Muscle of arm (tissue), 12 donors: ENCODE results near the gene ZNF618. TPM values are rescaled to one million over a fixed set of nuclear protein-coding genes. Genes with fewer than 3 reads are reported as not detected.
"Not testable (repeated sequence)": the region's sequence is repeated elsewhere in the genome, so short reads cannot be mapped to it uniquely, and the experiment has no call there.

Experiments
- DNase-seq: peaks from one replicate; pipeline ENCODE4 v3.0.0-alpha.2; 2013
- polyA plus RNA-seq, 12 donors: library from polyadenylated mRNA; unstranded; fragments of 120-200 nt; gene quantifications; one replicate each; pipeline ENCODE4 v1.2.1, GENCODE V29; 2013; ENCODE audit not compliant: insufficient read length in 12 of 12

ZNF618 gene
- polyA plus RNA-seq, 12 donors, result 11.6 to 22.5 (median 14.9) TPM; not detected in 1

GRCh38 chr9:114035845-114036801 lies 160.0 kb downstream of the ZNF618 start:
- no peak for DNase-seq

GRCh38 chr9:114037249-114037648 lies 161.1 kb downstream of the ZNF618 start:
- no peak for DNase-seq

- no peak for DNase-seq
These were observed 162.0 kb downstream of the ZNF618 start for GRCh38 chr9:114037961-114038723.

GRCh38 chr9:114038724-114039313 lies 162.7 kb downstream of the ZNF618 start:
- no peak for DNase-seq

- no peak for DNase-seq
These were observed 163.4 kb downstream of the ZNF618 start for GRCh38 chr9:114039484-114039883.

GRCh38 chr9:114043660-114044059 lies 167.6 kb downstream of the ZNF618 start:
- not testable (repeated sequence) for DNase-seq

- DNase-seq, result no peak
These were observed 170.2 kb downstream of the ZNF618 start for GRCh38 chr9:114046237-114046755.

GRCh38 chr9:114046875-114047274 lies 170.8 kb downstream of the ZNF618 start:
- DNase-seq, result no peak

- no peak for DNase-seq
These were observed 171.6 kb downstream of the ZNF618 start for GRCh38 chr9:114047717-114048116.

- DNase-seq, result no peak
These were observed 172.7 kb downstream of the ZNF618 start for GRCh38 chr9:114048533-114049415.

- DNase-seq, result no peak
These were observed 173.5 kb downstream of the ZNF618 start for GRCh38 chr9:114049441-114050225.

GRCh38 chr9:114050226-114050568 lies 174.1 kb downstream of the ZNF618 start:
- no peak for DNase-seq

GRCh38 chr9:114050646-114051045 lies 174.5 kb downstream of the ZNF618 start:
- DNase-seq, result no peak

GRCh38 chr9:114051281-114051680 lies 175.2 kb downstream of the ZNF618 start:
- no peak for DNase-seq

GRCh38 chr9:114051706-114052105 lies 175.6 kb downstream of the ZNF618 start:
- DNase-seq, result no peak

- no peak for DNase-seq
These were observed 177.3 kb downstream of the ZNF618 start for GRCh38 chr9:114053246-114054005.

GRCh38 chr9:114054191-114054690 lies 178.1 kb downstream of the ZNF618 start:
- no peak for DNase-seq

GRCh38 chr9:114055061-114055460 lies 179.0 kb downstream of the ZNF618 start:
- no peak for DNase-seq

- no peak for DNase-seq
These were observed 179.8 kb downstream of the ZNF618 start for GRCh38 chr9:114055894-114056293.
